HG03439 (cell line): ENCODE data around the gene NEU2.

Source experiments
- ATAC-seq: cut with Tn5 transposase; IDR thresholded peaks from one replicate; pipeline ENCODE4 v1.9.1; 2021; ENCODE audit warnings: mild to moderate bottlenecking, moderate library complexity; ENCODE audit not compliant: unreplicated experiment

Gene NEU2

DNA sequence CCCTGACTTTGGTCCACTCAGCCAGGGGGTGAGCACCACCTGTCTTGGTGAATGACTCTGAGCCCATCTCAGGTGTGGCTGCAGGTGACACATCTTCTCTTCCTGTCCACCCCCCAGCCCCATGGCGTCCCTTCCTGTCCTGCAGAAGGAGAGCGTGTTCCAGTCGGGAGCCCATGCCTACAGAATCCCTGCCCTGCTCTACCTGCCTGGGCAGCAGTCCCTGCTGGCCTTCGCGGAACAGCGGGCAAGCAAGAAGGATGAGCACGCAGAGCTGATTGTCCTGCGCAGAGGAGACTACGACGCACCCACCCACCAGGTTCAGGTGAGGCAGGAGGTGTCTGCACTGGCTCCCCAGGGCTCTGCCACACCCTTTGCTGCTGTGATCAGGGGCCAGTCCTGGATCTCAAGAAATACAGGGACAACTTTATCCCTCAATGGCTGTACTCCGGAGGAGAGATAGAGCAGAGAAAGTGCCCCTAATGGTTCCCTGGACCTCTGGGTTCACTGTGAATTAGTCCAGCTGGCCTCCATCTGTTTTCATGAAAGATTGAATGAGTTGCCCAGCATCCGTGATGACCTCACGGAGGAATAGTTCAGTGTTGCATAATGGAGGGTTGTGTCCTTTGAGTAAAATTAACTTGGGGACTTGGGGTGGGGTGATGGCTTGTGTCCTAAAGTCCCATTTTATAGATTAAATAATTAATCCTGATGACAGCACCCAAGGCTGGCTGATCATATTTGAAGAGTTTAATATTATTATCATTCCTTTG lies at the start of gene NEU2:
Gene NEU2 (plus strand): TSS at position 122 of the 770 bp plus-strand sequence. CDS start 0 bp downstream, at position 122.
- no peak for ATAC-seq

GRCh38 chr2:232982926-232983668 lies 49.4 kb upstream of the NEU2 start:
- no peak for ATAC-seq

GRCh38 chr2:232983669-232984140 lies 48.8 kb upstream of the NEU2 start:
- no peak for ATAC-seq

- ATAC-seq: no peak
Observed at GRCh38 chr2:232984451-232985207, 47.8 kb upstream of the NEU2 start.

GRCh38 chr2:232986155-232986554 lies 46.3 kb upstream of the NEU2 start:
- ATAC-seq: no peak

DNA sequence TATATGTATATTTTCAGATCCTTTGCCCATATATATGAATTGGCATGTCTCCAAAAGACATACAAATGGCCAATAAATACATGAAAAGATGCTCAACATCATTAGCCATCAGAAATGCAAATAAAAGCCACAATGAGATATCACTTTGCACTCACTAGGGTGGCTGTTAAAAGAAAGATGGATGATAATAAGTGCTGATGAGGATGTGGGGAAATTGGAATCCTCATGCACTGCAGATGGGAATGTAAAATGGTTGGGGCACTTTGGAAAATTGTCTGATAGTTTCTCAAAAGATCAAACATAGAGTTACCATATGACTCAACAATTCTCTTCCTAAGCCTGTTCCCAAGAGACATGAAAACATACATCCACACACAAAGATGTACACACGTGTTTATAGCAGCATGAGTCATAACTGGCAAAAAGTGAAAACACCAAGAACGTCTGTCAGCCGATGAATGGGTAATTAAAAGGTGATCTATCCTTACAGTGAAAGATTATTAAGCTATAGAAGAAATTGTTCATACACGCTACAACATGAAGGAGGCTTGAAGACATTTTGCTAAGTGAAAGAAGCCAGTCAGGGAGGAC lies 39.1 kb upstream of the NEU2 start:
- ATAC-seq: no peak

DNA sequence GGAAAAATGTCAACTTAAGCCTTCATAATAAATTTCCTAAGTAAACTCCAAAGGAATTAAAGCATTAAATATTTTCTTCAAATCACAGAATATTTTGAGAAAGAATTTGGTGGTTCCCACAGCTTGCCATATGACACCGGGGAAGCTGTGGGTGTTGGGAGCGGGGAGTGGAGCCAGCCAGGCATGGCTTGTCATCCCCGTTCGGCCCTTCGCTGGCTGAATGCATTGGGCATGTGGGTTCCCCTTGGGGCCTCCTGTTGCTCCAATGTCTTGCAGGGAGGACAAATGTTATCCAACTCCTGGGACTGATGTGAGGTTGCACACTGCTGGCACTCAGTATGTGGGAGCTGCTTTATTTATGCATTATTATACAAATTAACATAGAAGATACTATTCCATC lies 38.0 kb upstream of the NEU2 start:
- ATAC-seq: no peak

DNA sequence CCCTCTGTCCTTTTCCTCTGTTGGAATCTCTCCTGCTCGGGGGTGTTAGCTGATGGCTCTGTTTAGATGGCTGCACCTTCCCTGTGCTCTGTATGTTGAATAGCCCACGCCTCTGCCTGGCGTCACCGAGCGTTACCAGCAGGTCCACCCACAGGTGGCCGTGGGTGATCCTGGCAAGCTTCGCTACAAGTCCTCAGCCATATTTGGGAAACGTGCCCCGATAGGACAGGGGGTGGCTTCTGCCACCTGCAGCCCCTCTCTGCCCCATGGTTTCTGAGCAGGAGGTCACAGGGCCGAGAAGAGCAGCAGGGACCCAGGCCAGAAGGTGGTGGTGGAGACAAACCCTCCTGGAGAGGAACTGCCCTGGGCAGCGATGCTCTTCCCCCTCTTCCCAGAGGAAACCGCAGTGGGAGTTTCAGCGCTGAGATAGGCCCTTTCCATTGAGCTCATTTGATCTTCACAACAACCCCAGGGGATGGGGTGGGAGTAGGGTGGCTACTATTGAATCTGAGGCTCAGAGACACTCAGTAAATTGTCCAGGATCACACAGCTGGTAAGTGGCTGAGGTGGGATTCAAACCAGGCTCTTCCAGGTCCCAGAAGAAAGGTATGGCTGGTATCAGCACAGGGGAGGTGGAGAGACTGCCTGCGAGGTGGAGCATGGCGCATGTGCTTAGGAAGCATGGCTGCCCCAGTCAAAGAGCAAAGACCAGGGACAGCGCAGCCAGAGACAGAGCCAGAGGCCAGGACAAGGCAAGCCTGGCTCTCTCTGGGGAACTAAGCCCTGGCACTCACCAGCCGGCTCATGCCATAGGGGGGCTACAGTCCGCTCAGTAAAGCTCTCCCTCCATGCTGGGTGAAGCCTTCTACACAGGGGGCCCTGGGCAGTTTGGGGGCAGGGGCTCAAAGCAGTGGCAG lies 34.5 kb upstream of the NEU2 start:
- ATAC-seq: no peak

GRCh38 chr2:232998666-232998985 lies 33.8 kb upstream of the NEU2 start:
- ATAC-seq: no peak

GRCh38 chr2:232999354-232999753 lies 33.1 kb upstream of the NEU2 start:
- no peak for ATAC-seq

DNA sequence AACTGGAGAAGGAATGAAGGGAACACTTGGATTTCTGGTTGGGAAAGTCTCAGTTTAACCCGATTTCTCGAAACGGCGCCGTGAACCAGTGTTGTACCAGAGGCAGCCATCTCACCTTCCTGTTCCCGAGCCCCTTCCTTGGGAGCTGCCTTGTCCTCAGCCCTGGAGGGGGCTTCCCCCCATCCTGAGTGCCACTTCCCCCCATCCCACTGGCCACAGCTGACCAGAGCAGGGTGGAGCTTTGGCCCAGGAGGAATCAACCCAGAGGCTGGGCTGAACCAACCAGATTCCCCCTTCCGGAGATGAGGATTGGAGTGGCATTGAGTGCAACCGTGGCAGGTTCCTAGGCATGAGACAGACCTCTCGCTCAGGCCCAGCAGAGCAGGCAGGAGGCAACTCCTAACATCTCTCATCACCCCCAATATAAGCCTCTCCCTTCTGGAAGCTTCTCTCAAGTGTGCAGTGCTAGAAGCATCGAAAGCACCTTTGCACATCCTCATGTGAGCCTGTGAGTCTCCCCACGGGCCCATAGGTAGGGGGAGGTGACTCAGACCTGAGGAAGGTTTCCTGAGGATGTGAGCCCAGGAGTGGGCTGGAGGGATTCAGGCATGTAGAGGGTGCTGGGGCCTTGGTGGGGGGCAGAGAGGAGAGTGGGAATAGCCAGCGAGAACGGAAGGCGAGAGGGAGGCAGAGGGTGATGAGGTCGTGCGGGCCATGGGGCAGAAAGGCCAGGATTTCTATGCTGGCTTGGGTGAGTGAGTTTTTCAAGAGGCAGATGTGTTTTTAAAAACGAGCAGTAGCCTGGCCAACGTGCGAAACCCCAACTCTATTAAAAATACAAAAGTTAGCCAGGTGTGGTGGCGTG lies 31.4 kb upstream of the NEU2 start:
- no peak for ATAC-seq

DNA sequence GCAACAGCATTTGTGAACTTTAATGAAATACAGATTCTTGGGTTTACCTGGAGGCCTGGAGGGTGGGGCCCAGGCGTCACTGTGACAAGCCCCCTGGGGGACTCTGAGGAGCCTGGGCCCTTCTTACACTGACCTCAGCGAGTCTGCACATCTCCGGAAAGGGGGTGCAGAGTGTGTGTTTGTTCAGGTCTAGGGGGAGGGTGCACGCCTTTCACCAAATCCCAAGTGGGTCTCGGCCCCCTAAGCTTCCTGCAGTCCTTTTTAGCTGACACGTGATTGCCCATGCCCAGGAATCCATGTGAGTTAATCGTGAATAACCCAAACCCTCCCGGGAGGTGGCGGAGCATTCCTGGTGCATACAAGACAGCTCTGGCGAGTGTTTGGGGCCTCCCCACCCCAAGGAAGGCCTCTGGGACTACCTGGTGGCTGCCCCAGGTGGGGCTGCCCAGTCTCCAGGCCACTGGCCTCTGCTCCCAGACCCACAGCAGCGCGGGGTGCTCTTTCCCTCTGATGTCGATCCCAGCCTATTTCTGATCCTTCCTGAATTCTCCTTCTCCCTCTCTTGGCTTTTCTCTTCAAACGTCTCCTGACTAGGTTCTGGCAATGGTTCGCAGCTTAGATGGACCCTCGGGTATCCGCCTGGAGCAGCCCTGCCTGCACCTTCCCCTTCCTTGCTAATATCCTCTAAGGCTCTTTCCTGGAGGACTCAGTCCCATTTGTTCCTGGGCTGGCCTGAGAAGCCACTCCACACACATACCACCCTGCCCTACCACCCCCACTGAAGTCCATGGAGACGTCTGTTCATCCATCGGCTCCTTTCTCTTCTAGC lies 29.4 kb upstream of the NEU2 start:
- ATAC-seq: no peak

GRCh38 chr2:233003658-233004555 lies 28.6 kb upstream of the NEU2 start:
- ATAC-seq: no peak

DNA sequence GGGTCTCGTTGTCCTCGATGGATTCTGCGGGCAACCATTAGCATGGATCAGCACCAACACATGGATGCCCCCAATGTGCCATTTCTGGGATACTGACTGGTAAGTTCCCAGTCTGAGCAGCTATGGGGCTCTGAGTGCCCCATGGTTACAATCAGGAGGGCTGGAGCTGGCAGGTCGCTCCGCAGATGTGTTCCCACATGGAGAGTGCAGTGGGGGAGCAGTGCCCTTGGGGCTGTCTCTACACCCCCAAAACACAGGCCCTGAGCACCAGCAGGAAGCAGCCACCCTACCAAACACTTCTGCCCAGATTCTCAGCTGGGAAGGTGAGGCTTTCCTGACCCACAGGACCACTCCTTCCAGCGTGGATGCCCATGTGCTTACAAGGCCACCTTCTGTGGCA lies 27.4 kb upstream of the NEU2 start:
- no peak for ATAC-seq

GRCh38 chr2:233006648-233007047 lies 25.8 kb upstream of the NEU2 start:
- ATAC-seq: no peak

GRCh38 chr2:233007270-233007669 lies 25.2 kb upstream of the NEU2 start:
- ATAC-seq: no peak

DNA sequence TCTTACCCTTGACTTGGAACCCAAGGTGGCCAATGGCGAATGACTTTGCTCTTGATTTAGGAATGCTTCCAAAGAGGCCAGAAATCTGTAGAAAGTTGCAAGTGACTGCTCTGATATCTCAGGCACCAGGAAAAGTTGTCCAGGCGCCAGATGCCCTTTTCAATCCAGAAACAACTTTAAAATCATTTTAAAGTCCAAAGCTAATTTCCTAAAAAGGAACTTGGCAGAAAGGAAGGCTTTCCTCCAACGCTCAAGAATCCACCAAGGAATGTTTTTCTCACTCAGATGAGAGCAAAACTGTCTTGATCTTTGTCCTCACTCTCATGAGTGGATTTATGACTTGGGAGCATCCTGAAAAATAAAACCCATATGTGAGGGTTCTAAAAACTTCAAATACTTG lies 24.7 kb upstream of the NEU2 start:
- ATAC-seq: no peak
